H1 (cell line): Measurements from ENCODE around the gene LRBA.

ENCODE experiments used
- EZH2 ChIP-seq: fragments of 200-600 bp; sonication (generic); IDR thresholded peaks from 2 replicates; pipeline ENCODE4 v1.7.1; 2012; ENCODE audit warnings: low read depth, mild to moderate bottlenecking, moderate library complexity, low read length, inconsistent platforms; ENCODE audit not compliant: severe bottlenecking
- GTF2F1 ChIP-seq: IDR thresholded peaks from 2 replicates; pipeline ENCODE4 v1.6.1; 2012; ENCODE audit warnings: low read depth, low read length, improper control_type of control experiment, borderline replicate concordance
- JUND ChIP-seq: IDR thresholded peaks from 2 replicates; pipeline ENCODE4 v1.6.1; 2011; ENCODE audit warnings: mild to moderate bottlenecking, improper control_type of control experiment, low read length
- SIN3A ChIP-seq, 2 experiments: IDR thresholded peaks in 1 of 2; conservative IDR thresholded peaks in 1 of 2; 2 replicates each; pipeline ENCODE4 v1.6.1; 2011 to 2012; ENCODE audit warnings: low read length in 2 of 2, improper control_type of control experiment in 1 of 2, low read depth in 1 of 2, mild to moderate bottlenecking in 1 of 2
- TAF1 ChIP-seq: IDR thresholded peaks from 2 replicates; pipeline ENCODE4 v1.6.1; 2011; ENCODE audit warnings: mild to moderate bottlenecking, low read depth, low read length

DNA sequence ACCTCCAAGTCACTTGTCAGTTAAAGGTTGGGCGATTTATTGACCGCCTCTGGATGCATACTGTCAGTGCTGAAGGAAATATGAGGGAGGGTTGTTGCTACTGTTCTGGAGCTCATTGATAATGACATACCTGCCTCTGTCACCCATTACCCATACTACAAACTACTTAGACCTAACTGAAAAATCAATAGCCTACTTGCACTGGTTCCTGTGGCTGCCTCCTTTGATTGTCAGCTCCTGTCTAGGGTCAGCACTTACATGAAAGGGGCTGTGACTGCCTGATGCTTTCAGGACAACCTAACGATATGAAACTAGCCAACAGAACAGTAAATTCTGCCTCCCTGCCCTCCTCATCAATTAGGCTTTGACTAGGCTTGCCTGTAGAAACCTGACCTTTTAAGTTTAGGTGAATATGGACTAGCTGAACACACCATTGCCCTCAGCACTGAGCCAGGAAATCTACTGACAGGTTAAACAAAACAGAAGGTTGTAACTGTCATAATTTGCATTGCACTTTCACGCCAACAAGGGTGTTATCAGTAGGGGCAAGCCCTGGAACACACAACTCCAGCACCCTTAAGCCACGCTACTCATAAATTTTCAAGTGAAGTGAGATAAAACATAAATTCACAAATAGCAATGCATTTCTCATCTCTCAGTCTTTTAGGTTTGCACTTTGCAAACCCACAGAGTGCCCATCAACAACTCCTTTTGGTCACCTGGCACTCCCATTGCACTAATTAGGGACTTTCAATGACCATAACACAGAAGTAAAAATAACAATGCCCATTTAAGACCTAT lies 442.2 kb downstream of the LRBA start:
- TF ChIP-seq SIN3A (conservative IDR thresholded peaks at IDR 0.05 in 1 of 2, IDR thresholded peaks at IDR 0.05 in 1 of 2; ENCODE audit: low read depth in 1 of 2, low read length in 2 of 2) (no peak), EZH2 (no peak), GTF2F1 (no peak), JUND (no peak), TAF1 (no peak)
